HCT116 (cell line): Measurements from ENCODE around the gene DAPK1. TPM values are rescaled to one million over a fixed set of nuclear protein-coding genes. Genes with fewer than 3 reads are reported as not detected.

Experiments
- ATAC-seq: fragments of 200-7000 bp; cut with Tn5 transposase; 2 replicates; pipeline ENCODE4 v1.9.1; 2020; ENCODE audit warnings: mild to moderate bottlenecking, moderate library complexity
- BruUV-seq: library from RNA; stranded (reverse); fragments of 400-500 nt; replicated peaks from 2 replicates; lab custom pipeline; 2021; lab: Mats Ljungman, UMichigan
- CTCF ChIA-PET: fragments of 300-600 bp; sonication (Branson Sonifier 250); formaldehyde crosslinking; loops from one replicate; lab custom pipeline; 2021; ENCODE audit warnings: antibody characterized with exemption; lab: Charles Lee
- POLR2A ChIA-PET: fragments of 300-600, 350-600 bp; sonication (Branson Sonifier 250); formaldehyde crosslinking; loops from one replicate; lab custom pipeline; 2021; ENCODE audit warnings: antibody characterized with exemption; lab: Charles Lee
- RAD21 ChIA-PET, 2 experiments: fragments of 300-600 bp; sonication (Branson Sonifier 250); formaldehyde crosslinking; loops; one replicate each; lab custom pipeline; 2023; ENCODE audit warnings: low total read pairs in 2 of 2; ENCODE audit not compliant: uncharacterized antibody in 2 of 2, unreplicated experiment in 2 of 2, low non-redundant PET in 1 of 2; lab: Charles Lee
- DNase-seq: peaks from one replicate; pipeline ENCODE4 v3.0.0-alpha.2; 2010; ENCODE audit warnings: low read depth, low spot score
- H2AFZ ChIP-seq: fragments of 200-600 bp; shearing (Covaris generic), sonication (generic); 2 replicates; pipeline ENCODE4 v1.6.1; 2017; ENCODE audit warnings: low read depth, mixed run types, mixed read lengths, antibody characterized with exemption, low read length; ENCODE audit not compliant: poor library complexity, severe bottlenecking
- H3K27ac ChIP-seq: 2 replicates; pipeline ENCODE4 v1.5.1; 2012; ENCODE audit warnings: low read depth, low read length
- H3K27me3 ChIP-seq: fragments of 200-600 bp; sonication (generic); 2 replicates; pipeline ENCODE4 v1.6.1; 2016; ENCODE audit warnings: mixed run types, low read length, mixed read lengths; ENCODE audit not compliant: insufficient read depth
- H3K36me3 ChIP-seq, 2 experiments: fragments of 200-500 bp in 1 of 2; fragments of 200-600 bp in 1 of 2; sonication (Bioruptor generic) in 1 of 2; sonication (generic) in 1 of 2; 2 replicates each; pipeline versions ENCODE4 v1.5.1 to v1.6.1; 2014 to 2016; ENCODE audit warnings: low read length in 2 of 2, inconsistent platforms in 1 of 2, mixed read lengths in 1 of 2, mixed run types in 1 of 2; ENCODE audit not compliant: insufficient read depth in 2 of 2, control insufficient read depth in 1 of 2
- H3K4me1 ChIP-seq, 2 experiments: fragments of 200-600 bp in 1 of 2; sonication (generic) in 1 of 2; 2 replicates each; pipeline versions ENCODE4 v1.5.1 to v1.6.1; 2012 to 2017; ENCODE audit warnings: low read length in 2 of 2, inconsistent platforms in 1 of 2, mild to moderate bottlenecking in 1 of 2, mixed read lengths in 1 of 2, mixed run types in 1 of 2, moderate library complexity in 1 of 2; ENCODE audit not compliant: insufficient read depth in 2 of 2, control insufficient read depth in 1 of 2
- H3K4me2 ChIP-seq: fragments of 200-600 bp; sonication (generic); 2 replicates; pipeline ENCODE4 v1.6.1; 2017; ENCODE audit warnings: mixed run types, low read length, mixed read lengths
- H3K4me3 ChIP-seq, 2 experiments: fragments of 200-600 bp in 1 of 2; sonication (generic) in 1 of 2; replicated peaks in 1 of 2; 2 replicates each; pipeline ENCODE4 v1.5.1; 2011 to 2016; ENCODE audit warnings: low read length in 2 of 2, control low read depth in 1 of 2, low read depth in 1 of 2, mild to moderate bottlenecking in 1 of 2, mixed read lengths in 1 of 2, mixed run types in 1 of 2
- H3K79me2 ChIP-seq: fragments of 200-600 bp; sonication (generic); 2 replicates; pipeline ENCODE4 v1.6.1; 2017; ENCODE audit warnings: mild to moderate bottlenecking, mixed run types, low read length, moderate library complexity, mixed read lengths; ENCODE audit not compliant: insufficient read depth
- H3K9ac ChIP-seq: fragments of 200-600 bp; sonication (generic); 2 replicates; pipeline ENCODE4 v1.6.1; 2016; ENCODE audit warnings: low read length, mixed read lengths
- H3K9me2 ChIP-seq: fragments of 200-600 bp; sonication (generic), shearing (Covaris generic); 2 replicates; pipeline ENCODE4 v1.6.1; 2017; ENCODE audit warnings: mixed run types, mild to moderate bottlenecking, moderate library complexity; ENCODE audit not compliant: insufficient read depth
- H3K9me3 ChIP-seq, 2 experiments: fragments of 200-500 bp in 1 of 2; fragments of 200-600 bp in 1 of 2; sonication (Bioruptor generic) in 1 of 2; sonication (generic) in 1 of 2; 2 replicates each; pipeline ENCODE4 v1.6.1; 2014 to 2017; ENCODE audit warnings: low read length in 2 of 2, mixed read lengths in 2 of 2, inconsistent platforms in 1 of 2, low read depth in 1 of 2, mild to moderate bottlenecking in 1 of 2, mixed run types in 1 of 2, moderate library complexity in 1 of 2; ENCODE audit not compliant: control insufficient read depth in 1 of 2, insufficient read depth in 1 of 2
- H4K20me1 ChIP-seq: fragments of 200-600 bp; sonication (generic), shearing (Covaris generic); 2 replicates; pipeline ENCODE4 v1.6.1; 2017; ENCODE audit warnings: mixed run types, mild to moderate bottlenecking, moderate library complexity; ENCODE audit not compliant: insufficient read depth
- CBX3 ChIP-seq: IDR thresholded peaks from 2 replicates; pipeline ENCODE4 v1.6.1; 2012; ENCODE audit warnings: low read depth
- EGR1 ChIP-seq: IDR thresholded peaks from 2 replicates; pipeline ENCODE4 v1.6.1; 2012; ENCODE audit warnings: low read depth
- ELF1 ChIP-seq: IDR thresholded peaks from 2 replicates; pipeline ENCODE4 v1.6.1; 2012; ENCODE audit warnings: low read depth, borderline replicate concordance
- POLR2A ChIP-seq: IDR thresholded peaks from 2 replicates; pipeline ENCODE4 v1.7.0; 2011; ENCODE audit warnings: borderline replicate concordance; ENCODE audit not compliant: insufficient read depth, insufficient read length; ENCODE audit errors: extremely low read depth
- POLR2AphosphoS5 ChIP-seq: IDR thresholded peaks from 2 replicates; pipeline ENCODE4 v1.6.1; 2011; ENCODE audit warnings: mild to moderate bottlenecking, low read depth, low read length, moderate library complexity
- SIN3A ChIP-seq: IDR thresholded peaks from 2 replicates; pipeline ENCODE4 v1.6.1; 2012; ENCODE audit warnings: low read depth
- SP1 ChIP-seq: IDR thresholded peaks from 2 replicates; pipeline ENCODE4 v1.6.1; 2012; ENCODE audit warnings: low read depth
- intact Hi-C: fragments of 100-400 bp; cut with micrococcal nuclease; formaldehyde crosslinking; loops from 2 replicates; pipeline ENCODE4 v1.10.0; 2022
- total RNA-seq: library from RNA; stranded (reverse); gene quantifications from one replicate; pipeline ENCODE4 v1.2.1, GENCODE V29; 2021; ENCODE audit not compliant: unreplicated experiment
- TF ChIP-seq, protein P1 (sequence below): IDR thresholded peaks from 2 replicates; pipeline ENCODE4 v1.6.1; 2012; ENCODE audit warnings: low read depth
- TF ChIP-seq, protein P2 (sequence below): IDR thresholded peaks from 2 replicates; pipeline ENCODE4 v1.6.1; 2012

DAPK1 gene
- total RNA-seq, 1 experiment from 2014 or later = 5.6 TPM

DNA sequence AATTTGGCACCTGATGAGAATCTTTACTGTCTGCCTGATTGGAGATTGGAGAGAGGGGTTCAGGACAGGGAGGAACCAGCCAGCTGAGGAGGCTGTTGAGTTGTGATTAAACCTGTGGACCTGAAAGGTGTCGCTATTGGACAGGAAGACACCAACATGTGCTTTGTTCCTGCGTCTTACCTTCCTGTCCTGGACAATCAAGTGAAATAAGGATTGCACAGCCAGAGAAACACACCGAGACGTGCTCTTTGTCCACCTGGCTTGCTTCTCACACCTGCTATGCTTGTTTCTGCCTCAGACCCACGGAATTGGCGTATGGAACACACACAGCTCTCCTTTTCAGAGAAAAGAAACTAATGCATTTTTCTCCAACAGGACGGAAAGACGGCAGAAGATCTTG is 170.6 kb downstream of the DAPK1 start (continued):
- TF ChIP-seq SP1 (no peak), POLR2AphosphoS5 (no peak), EGR1 (no peak), POLR2A (no peak), CBX3 (no peak)

DNA sequence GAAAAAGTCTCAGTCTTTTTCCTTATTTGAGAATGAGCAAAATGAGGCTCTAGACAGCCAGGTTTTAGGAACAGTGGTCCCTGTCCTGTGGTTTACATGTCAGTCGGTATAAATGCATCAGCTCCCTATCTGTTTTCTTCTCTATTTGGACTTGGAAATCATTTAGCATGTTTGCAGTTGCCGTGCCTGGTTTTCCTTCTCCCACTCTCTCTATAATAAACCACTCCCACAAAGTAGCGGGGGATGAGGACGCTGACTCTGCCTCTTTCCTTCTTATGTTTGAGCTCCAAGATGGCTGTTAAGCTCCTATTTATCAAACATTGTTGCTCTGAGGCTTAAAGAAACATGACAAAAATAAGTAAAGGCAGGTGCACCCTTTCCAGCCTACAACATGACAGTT is 171.1 kb downstream of the DAPK1 start:
- ChIA-PET CTCF (no interaction called here), POLR2A (no interaction called here), RAD21 (no interaction called here)
- Histone ChIP-seq H2AFZ (no peak overlapping the region), H3K9ac (no peak overlapping the region), H3K27me3 (no peaks in the 10 kb centered on the region), H3K36me3 (no peaks in the 10 kb centered on the region), H3K4me3 (no peak overlapping the region), H3K9me3 (peaks cover 6% of the 10 kb centered on the region in 2 experiments; a peak in 3 of 4 replicates), H3K79me2 (no peaks in the 10 kb centered on the region), H4K20me1 (no peaks in the 10 kb centered on the region), H3K27ac (no peak overlapping the region), H3K4me2 (no peak overlapping the region), H3K9me2 (no peaks in the 10 kb centered on the region), H3K4me1 (no peaks in the 10 kb centered on the region)
- DNase-seq (no peak), ATAC-seq (no peak)
- intact Hi-C loops = no loop called here
- no peak for TF ChIP-seq SIN3A
- no peak for TF ChIP-seq CBX3
- TF ChIP-seq ELF1 = no peak
- TF ChIP-seq EGR1 = no peak
- TF ChIP-seq SP1 = no peak
- TF ChIP-seq, protein P1, sequence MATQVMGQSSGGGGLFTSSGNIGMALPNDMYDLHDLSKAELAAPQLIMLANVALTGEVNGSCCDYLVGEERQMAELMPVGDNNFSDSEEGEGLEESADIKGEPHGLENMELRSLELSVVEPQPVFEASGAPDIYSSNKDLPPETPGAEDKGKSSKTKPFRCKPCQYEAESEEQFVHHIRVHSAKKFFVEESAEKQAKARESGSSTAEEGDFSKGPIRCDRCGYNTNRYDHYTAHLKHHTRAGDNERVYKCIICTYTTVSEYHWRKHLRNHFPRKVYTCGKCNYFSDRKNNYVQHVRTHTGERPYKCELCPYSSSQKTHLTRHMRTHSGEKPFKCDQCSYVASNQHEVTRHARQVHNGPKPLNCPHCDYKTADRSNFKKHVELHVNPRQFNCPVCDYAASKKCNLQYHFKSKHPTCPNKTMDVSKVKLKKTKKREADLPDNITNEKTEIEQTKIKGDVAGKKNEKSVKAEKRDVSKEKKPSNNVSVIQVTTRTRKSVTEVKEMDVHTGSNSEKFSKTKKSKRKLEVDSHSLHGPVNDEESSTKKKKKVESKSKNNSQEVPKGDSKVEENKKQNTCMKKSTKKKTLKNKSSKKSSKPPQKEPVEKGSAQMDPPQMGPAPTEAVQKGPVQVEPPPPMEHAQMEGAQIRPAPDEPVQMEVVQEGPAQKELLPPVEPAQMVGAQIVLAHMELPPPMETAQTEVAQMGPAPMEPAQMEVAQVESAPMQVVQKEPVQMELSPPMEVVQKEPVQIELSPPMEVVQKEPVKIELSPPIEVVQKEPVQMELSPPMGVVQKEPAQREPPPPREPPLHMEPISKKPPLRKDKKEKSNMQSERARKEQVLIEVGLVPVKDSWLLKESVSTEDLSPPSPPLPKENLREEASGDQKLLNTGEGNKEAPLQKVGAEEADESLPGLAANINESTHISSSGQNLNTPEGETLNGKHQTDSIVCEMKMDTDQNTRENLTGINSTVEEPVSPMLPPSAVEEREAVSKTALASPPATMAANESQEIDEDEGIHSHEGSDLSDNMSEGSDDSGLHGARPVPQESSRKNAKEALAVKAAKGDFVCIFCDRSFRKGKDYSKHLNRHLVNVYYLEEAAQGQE = no peak
- TF ChIP-seq, protein P2, sequence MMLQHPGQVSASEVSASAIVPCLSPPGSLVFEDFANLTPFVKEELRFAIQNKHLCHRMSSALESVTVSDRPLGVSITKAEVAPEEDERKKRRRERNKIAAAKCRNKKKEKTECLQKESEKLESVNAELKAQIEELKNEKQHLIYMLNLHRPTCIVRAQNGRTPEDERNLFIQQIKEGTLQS = no peak
- no TSS peak for BruUV-seq
